HepG2 (cell line): ENCODE measurements around the gene UBAC1. TPM values are rescaled to one million over a fixed set of nuclear protein-coding genes. Genes with fewer than 3 reads are reported as not detected.

Experiments
- ATAC-seq: fragments of 200-7000 bp; cut with Tn5 transposase; 3 replicates; pipeline ENCODE4 v1.9.1; 2020; ENCODE audit warnings: mild to moderate bottlenecking, moderate library complexity
- BruUV-seq: library from RNA; stranded (reverse); fragments of 400-500 nt; replicated peaks from 2 replicates; lab custom pipeline; 2021; lab: Mats Ljungman, UMichigan
- CTCF ChIA-PET: fragments of 300-600 bp; formaldehyde crosslinking; extraction: SDS; loops from one replicate; lab custom pipeline; 2021; ENCODE audit warnings: low total read pairs, inconsistent platforms, low intra/inter-chr PET ratio; lab: Yijun Ruan, JAX
- POLR2A ChIA-PET: fragments of 350-600 bp; sonication (Branson Sonifier 250); formaldehyde crosslinking; loops from one replicate; lab custom pipeline; 2020; ENCODE audit warnings: antibody characterized with exemption, inconsistent platforms; lab: Yijun Ruan, JAX
- DNase-seq: peaks from one replicate; pipeline ENCODE4 v3.0.0-alpha.2; 2015; ENCODE audit warnings: low spot score
- FAIRE-seq: peaks from 3 replicates; lab custom pipeline; 2011; peaks lifted over from hg19 to GRCh38; lab: Jason Lieb, UNC
- H2AFZ ChIP-seq: one replicate; pipeline ENCODE4 v1.6.1; 2011; ENCODE audit warnings: low read length, inconsistent platforms
- H3K27ac ChIP-seq: fragments of 300-600 bp; 3 replicates; pipeline ENCODE4 v1.8.0; 2011; ENCODE audit warnings: mixed run types, mild to moderate bottlenecking, mixed read lengths, low read length, inconsistent platforms; ENCODE audit not compliant: insufficient read depth; ENCODE audit errors: extremely low read length
- H3K27me3 ChIP-seq, 2 experiments: fragments of 200-600 bp in 1 of 2; 2 replicates in 1 of 2; 3 replicates in 1 of 2; pipeline versions ENCODE4 v1.6.0 to v1.8.0; 2011; ENCODE audit warnings: low read length in 2 of 2, mild to moderate bottlenecking in 2 of 2, moderate library complexity in 2 of 2, inconsistent platforms in 1 of 2; ENCODE audit not compliant: insufficient read depth in 2 of 2, control insufficient read depth in 1 of 2
- H3K36me3 ChIP-seq, 2 experiments: fragments of 200-600 bp in 1 of 2; replicated peaks in 1 of 2; 2 replicates in 1 of 2; 3 replicates in 1 of 2; pipeline versions ENCODE4 v1.5.1 to v1.8.0; 2011; ENCODE audit warnings: low read length in 2 of 2, inconsistent platforms in 1 of 2; ENCODE audit not compliant: insufficient read depth in 2 of 2, control insufficient read depth in 1 of 2
- H3K4me1 ChIP-seq: 2 replicates; pipeline ENCODE4 v1.5.1; 2012; ENCODE audit warnings: low read length, inconsistent platforms; ENCODE audit not compliant: insufficient read depth
- H3K4me2 ChIP-seq: 2 replicates; pipeline ENCODE4 v1.6.0; 2011; ENCODE audit warnings: low read depth, low read length, inconsistent platforms
- H3K4me3 ChIP-seq, 3 experiments: fragments of 200-600 bp in 1 of 3; sonication (generic), shearing (Covaris generic) in 1 of 3; replicated peaks in 1 of 3; 2 replicates each; pipeline ENCODE4 v1.5.1; 2011 to 2016; ENCODE audit warnings: low read length in 3 of 3, inconsistent platforms in 2 of 3, low read depth in 2 of 3, mild to moderate bottlenecking in 2 of 3, control low read depth in 1 of 3, mixed read lengths in 1 of 3; ENCODE audit not compliant: insufficient read depth in 1 of 3
- H3K79me2 ChIP-seq: one replicate; pipeline ENCODE4 v1.6.1; 2011; ENCODE audit warnings: low read length, inconsistent platforms; ENCODE audit not compliant: insufficient read depth
- H3K9ac ChIP-seq: 2 replicates; pipeline ENCODE4 v1.6.0; 2011; ENCODE audit warnings: mild to moderate bottlenecking, low read depth, low read length, inconsistent platforms; ENCODE audit not compliant: insufficient read depth
- H3K9me3 ChIP-seq: 2 replicates; pipeline ENCODE4 v1.5.1; 2012; ENCODE audit warnings: mild to moderate bottlenecking, low read length
- H4K20me1 ChIP-seq: 2 replicates; pipeline ENCODE4 v1.6.0; 2011; ENCODE audit warnings: inconsistent platforms, mild to moderate bottlenecking, low read length, moderate library complexity; ENCODE audit not compliant: insufficient read depth
- AHR ChIP-seq: IDR thresholded peaks from 2 replicates; pipeline ENCODE4 v1.6.1; 2018; ENCODE audit warnings: missing genetic modification reagents, missing compliant biosample characterization
- DR1 ChIP-seq: sonication (generic); formaldehyde crosslinking; IDR thresholded peaks from 2 replicates; pipeline ENCODE4 v1.8.0; 2021; ENCODE audit warnings: mild to moderate bottlenecking, missing genetic modification reagents, inconsistent platforms
- HOXA9 ChIP-seq: sonication (generic); formaldehyde crosslinking; IDR thresholded peaks from 2 replicates; pipeline ENCODE4 v1.8.1; 2022; ENCODE audit warnings: missing genetic modification reagents, mild to moderate bottlenecking, moderate library complexity, borderline replicate concordance
- MLLT10 ChIP-seq: sonication (generic); formaldehyde crosslinking; IDR thresholded peaks from 2 replicates; pipeline ENCODE4 v1.4.0; 2020; ENCODE audit warnings: missing genetic modification reagents
- SIN3A ChIP-seq: IDR thresholded peaks from 2 replicates; pipeline ENCODE4 v1.6.1; 2011; ENCODE audit warnings: low read depth, mild to moderate bottlenecking, control low read depth, low read length, borderline replicate concordance
- STAT5B ChIP-seq: sonication (generic); formaldehyde crosslinking; IDR thresholded peaks from 2 replicates; pipeline ENCODE4 v1.4.0; 2020; ENCODE audit warnings: missing genetic modification reagents
- U2AF1 ChIP-seq: fragments of 200-400 bp; formaldehyde crosslinking; optimal IDR thresholded peaks from 2 replicates; pipeline ENCODE3; 2017; ENCODE audit warnings: mild to moderate bottlenecking, low read depth, low read length
- ZNF513 ChIP-seq: sonication (generic); formaldehyde crosslinking; conservative IDR thresholded peaks from 2 replicates; pipeline ENCODE4 v1.5.0; 2020; ENCODE audit warnings: missing genetic modification reagents
- ZNF550 ChIP-seq: sonication (generic); formaldehyde crosslinking; IDR thresholded peaks from 2 replicates; pipeline ENCODE4 v1.4.0; 2020; ENCODE audit warnings: mild to moderate bottlenecking, missing genetic modification reagents, borderline replicate concordance
- ZNF567 ChIP-seq: sonication (generic); formaldehyde crosslinking; IDR thresholded peaks from 2 replicates; pipeline ENCODE4 v1.8.1; 2023; ENCODE audit warnings: mild to moderate bottlenecking, missing genetic modification reagents, borderline replicate concordance
- ZZZ3 ChIP-seq: sonication (generic); formaldehyde crosslinking; IDR thresholded peaks from 2 replicates; pipeline ENCODE4 v1.4.0; 2020; ENCODE audit warnings: missing genetic modification reagents, mild to moderate bottlenecking, borderline replicate concordance
- WGBS: methylation state at CpG from one replicate; pipeline ENCODE4 v1.1.6; 2017; ENCODE audit warnings: low lambda C conversion rate; 5-methylcytosine and 5-hydroxymethylcytosine counted together
- in situ Hi-C: cut with HindIII; loops from 2 replicates; pipeline ENCODE4 v1.10.0; 2017; ENCODE audit warnings: low pct_unique_long_range_greater_than_20kb; ENCODE audit not compliant: extremely low pct_ligation_motif_present
- intact Hi-C: fragments of 100-400 bp; cut with micrococcal nuclease; formaldehyde crosslinking; loops from one replicate; pipeline ENCODE4 v1.10.0; 2022; ENCODE audit not compliant: unreplicated experiment
- polyA plus RNA-seq, 8 experiments: library from polyadenylated mRNA; depleted of rRNA in 3 of 8; stranded (reverse) in 7 of 8; unstranded in 1 of 8; fragments of >200 nt; fragmentation: Illumina TruSeq in 4 of 8; extraction: Trizol in 4 of 8; gene quantifications; 2 replicates each; pipeline versions ENCODE4 v1.2.1 to v1.2.3, GENCODE V29; 2011 to 2016; ENCODE audit warnings: low read depth in 4 of 8, missing spikeins in 1 of 8, mixed read lengths in 1 of 8; ENCODE audit not compliant: insufficient read depth in 1 of 8
- total RNA-seq, 5 experiments: library from RNA; depleted of rRNA; stranded (reverse); fragments of >200 nt; fragmentation: Illumina TruSeq; extraction: Trizol; gene quantifications; 2 replicates each; pipeline ENCODE4 v1.2.3, GENCODE V29; 2016; ENCODE audit warnings: low read depth in 1 of 5
- TF ChIP-seq, protein P1 (sequence below): IDR thresholded peaks from 2 replicates; pipeline ENCODE4 v1.6.1; 2016; ENCODE audit warnings: missing compliant biosample characterization, missing genetic modification reagents, borderline replicate concordance
- TF ChIP-seq, protein P2 (sequence below): sonication (generic); formaldehyde crosslinking; IDR thresholded peaks from 2 replicates; pipeline ENCODE4 v1.8.0; 2022; ENCODE audit warnings: mild to moderate bottlenecking, missing genetic modification reagents, moderate library complexity
- TF ChIP-seq, protein P3 (sequence below): sonication (generic); formaldehyde crosslinking; conservative IDR thresholded peaks from 2 replicates; pipeline ENCODE4 v1.8.1; 2023; ENCODE audit warnings: missing genetic modification reagents

The UBAC1 gene
- total and polyA plus RNA-seq, 2 of the 13 experiments (the other 11 are each of a cell fraction or from before 2014, with no cell fraction given) = 32.2 to 34.1 TPM

DNA sequence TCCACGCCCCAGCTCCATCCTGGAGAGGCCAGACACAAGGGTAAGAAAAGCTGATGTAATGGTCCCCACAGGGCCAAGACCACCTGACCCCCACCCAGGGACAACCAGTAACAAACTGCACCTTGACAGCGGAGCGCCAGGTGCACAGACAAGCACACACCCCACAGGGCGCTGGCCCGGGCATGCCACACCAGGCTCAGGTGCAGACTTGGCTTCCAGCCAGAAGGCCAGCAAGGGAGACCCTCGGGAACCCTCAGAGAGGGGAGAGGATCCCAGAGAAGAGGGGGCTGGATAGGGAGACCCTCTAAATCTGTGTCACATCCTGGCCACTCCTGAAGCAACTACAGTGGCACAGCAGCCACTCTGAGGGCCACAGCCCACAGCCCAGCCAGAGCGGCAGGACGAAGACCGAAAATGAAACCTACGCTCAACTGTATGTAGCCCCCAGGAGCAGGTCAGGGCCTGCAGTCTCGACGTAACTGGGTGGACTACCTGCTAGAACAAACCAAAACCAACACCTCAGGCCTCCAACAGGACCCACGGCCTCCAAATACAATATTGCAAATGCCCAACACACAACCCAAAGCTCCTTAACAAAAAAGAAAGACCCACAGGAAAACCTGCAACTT, 72.3 kb downstream of the UBAC1 start (continued):
- TF ChIP-seq DR1 (CRISPR knock-in tag) = no peak
- TF ChIP-seq HOXA9 (CRISPR knock-in tag) = no peak

DNA sequence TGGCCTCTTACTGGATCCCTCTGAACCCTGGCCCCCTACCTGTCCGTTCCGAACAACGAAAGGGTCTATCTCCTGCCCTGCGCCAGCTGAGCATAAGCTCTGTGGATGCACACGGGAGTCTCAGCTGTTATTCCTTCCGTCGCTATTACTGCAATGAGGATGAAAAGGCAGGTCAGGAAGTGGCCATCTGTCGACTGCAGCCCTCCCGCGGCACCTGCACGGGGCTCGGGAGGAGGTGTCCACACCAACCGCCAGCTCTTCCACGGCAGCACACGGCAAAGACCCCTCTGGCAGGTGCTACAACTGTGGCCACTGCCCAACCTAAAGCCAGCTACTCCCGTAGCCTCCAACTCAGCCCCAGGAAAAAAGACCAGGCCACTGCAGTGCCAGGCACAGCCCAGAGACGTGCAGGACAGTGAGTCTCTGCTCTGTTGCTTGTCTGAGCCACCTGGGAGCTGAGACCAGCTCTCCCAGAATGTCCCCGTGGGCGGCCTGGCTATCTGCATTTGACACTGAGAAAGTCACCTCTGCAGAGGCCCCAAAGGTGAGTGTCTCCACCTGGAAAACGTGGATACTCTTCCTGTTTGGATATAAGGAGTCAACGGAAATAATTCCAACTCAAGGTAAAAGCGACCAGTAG, 72.9 kb downstream of the UBAC1 start:
- no peak overlapping the region for H3K4me2 ChIP-seq
- intact Hi-C loops (no loop called here), in situ Hi-C loops (no loop called here)
- DNase-seq (no peak), FAIRE-seq (no peak), ATAC-seq (no peak)
- peaks cover 16% of the 10 kb centered on the region for H3K4me1 ChIP-seq
- peaks cover 94% of the 10 kb centered on the region for H3K79me2 ChIP-seq
- 100% methylated on average over 10 of the region's 22 CpGs for WGBS
- BruUV-seq = no TSS peak
- H2AFZ ChIP-seq = no peak overlapping the region
- peaks cover 47% of the 10 kb centered on the region; the same call in 1 of the 2 replicates for H4K20me1 ChIP-seq
- peaks cover 0 to 1% of the 10 kb centered on the region in 2 experiments; a peak in 2 of 5 replicates for H3K36me3 ChIP-seq
- TF ChIP-seq ZNF550 (CRISPR knock-in tag) (no peak), ZNF513 (CRISPR knock-in tag) (no peak), STAT5B (CRISPR knock-in tag) (no peak), U2AF1 (no peak), ZNF567 (CRISPR knock-in tag) (no peak), SIN3A (no peak), MLLT10 (no peak), AHR (no peak), ZZZ3 (no peak)
- TF ChIP-seq, protein P1, sequence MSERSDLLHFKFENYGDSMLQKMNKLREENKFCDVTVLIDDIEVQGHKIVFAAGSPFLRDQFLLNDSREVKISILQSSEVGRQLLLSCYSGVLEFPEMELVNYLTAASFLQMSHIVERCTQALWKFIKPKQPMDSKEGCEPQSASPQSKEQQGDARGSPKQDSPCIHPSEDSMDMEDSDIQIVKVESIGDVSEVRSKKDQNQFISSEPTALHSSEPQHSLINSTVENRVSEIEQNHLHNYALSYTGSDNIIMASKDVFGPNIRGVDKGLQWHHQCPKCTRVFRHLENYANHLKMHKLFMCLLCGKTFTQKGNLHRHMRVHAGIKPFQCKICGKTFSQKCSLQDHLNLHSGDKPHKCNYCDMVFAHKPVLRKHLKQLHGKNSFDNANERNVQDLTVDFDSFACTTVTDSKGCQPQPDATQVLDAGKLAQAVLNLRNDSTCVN = no peak
- TF ChIP-seq, protein P2, sequence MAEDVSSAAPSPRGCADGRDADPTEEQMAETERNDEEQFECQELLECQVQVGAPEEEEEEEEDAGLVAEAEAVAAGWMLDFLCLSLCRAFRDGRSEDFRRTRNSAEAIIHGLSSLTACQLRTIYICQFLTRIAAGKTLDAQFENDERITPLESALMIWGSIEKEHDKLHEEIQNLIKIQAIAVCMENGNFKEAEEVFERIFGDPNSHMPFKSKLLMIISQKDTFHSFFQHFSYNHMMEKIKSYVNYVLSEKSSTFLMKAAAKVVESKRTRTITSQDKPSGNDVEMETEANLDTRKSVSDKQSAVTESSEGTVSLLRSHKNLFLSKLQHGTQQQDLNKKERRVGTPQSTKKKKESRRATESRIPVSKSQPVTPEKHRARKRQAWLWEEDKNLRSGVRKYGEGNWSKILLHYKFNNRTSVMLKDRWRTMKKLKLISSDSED (CRISPR knock-in tag) = no peak
- TF ChIP-seq, protein P3, sequence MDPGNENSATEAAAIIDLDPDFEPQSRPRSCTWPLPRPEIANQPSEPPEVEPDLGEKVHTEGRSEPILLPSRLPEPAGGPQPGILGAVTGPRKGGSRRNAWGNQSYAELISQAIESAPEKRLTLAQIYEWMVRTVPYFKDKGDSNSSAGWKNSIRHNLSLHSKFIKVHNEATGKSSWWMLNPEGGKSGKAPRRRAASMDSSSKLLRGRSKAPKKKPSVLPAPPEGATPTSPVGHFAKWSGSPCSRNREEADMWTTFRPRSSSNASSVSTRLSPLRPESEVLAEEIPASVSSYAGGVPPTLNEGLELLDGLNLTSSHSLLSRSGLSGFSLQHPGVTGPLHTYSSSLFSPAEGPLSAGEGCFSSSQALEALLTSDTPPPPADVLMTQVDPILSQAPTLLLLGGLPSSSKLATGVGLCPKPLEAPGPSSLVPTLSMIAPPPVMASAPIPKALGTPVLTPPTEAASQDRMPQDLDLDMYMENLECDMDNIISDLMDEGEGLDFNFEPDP (CRISPR knock-in tag) = no peak
- no peak overlapping the region for H3K27ac ChIP-seq
- H3K27me3 ChIP-seq = no peaks in the 10 kb centered on the region
- no peak overlapping the region for H3K4me3 ChIP-seq
- ChIA-PET CTCF (no interaction called here), POLR2A (no interaction called here)
- no peaks in the 10 kb centered on the region for H3K9me3 ChIP-seq
- no peak overlapping the region for H3K9ac ChIP-seq
